IMR-90 (cell line): ENCODE measurements around the gene PSMA6. TPM values are rescaled to one million over a fixed set of nuclear protein-coding genes. Genes with fewer than 3 reads are reported as not detected.

ENCODE experiments used
- ATAC-seq: fragments of 200-7000 bp; cut with Tn5 transposase; 2 replicates; pipeline ENCODE4 v1.9.1; 2020; ENCODE audit warnings: low read depth, mild to moderate bottlenecking, moderate library complexity
- BruUV-seq: library from RNA; stranded (reverse); fragments of 400-500 nt; replicated peaks from 2 replicates; lab custom pipeline; 2021; lab: Mats Ljungman, UMichigan
- CTCF ChIA-PET: fragments of 300-600 bp; formaldehyde crosslinking; extraction: SDS; loops from one replicate; lab custom pipeline; 2021; ENCODE audit warnings: antibody characterized with exemption; lab: Yijun Ruan, JAX
- POLR2A ChIA-PET: fragments of 300-600 bp; sonication (Branson Sonifier 250); formaldehyde crosslinking; loops from one replicate; lab custom pipeline; 2022; ENCODE audit warnings: antibody characterized with exemption; ENCODE audit not compliant: unreplicated experiment; lab: Charles Lee
- DNase-seq: peaks from one replicate; pipeline ENCODE4 v3.0.0; 2013
- H2AFZ ChIP-seq: replicated peaks from 2 replicates; pipeline ENCODE3; 2013; ENCODE audit warnings: low read length, mild to moderate bottlenecking; ENCODE audit not compliant: poor library complexity
- H2AK5ac ChIP-seq: 2 replicates; pipeline ENCODE4 v1.6.1; 2013; ENCODE audit warnings: low read depth, low read length, inconsistent platforms
- H2AK9ac ChIP-seq: replicated peaks from 2 replicates; pipeline ENCODE3; 2013; ENCODE audit warnings: mild to moderate bottlenecking, low read depth, low read length, moderate library complexity; ENCODE audit not compliant: poor library complexity
- H2BK120ac ChIP-seq: 2 replicates; pipeline ENCODE4 v1.6.1; 2013; ENCODE audit warnings: low read depth, low read length, inconsistent platforms
- H2BK15ac ChIP-seq: 3 replicates; pipeline ENCODE4 v1.6.1; 2013; ENCODE audit warnings: low read depth, low read length, inconsistent platforms
- H2BK20ac ChIP-seq: 2 replicates; pipeline ENCODE4 v1.6.1; 2013; ENCODE audit warnings: low read depth, mild to moderate bottlenecking, inconsistent platforms, low read length, moderate library complexity
- H2BK5ac ChIP-seq: 2 replicates; pipeline ENCODE4 v1.6.1; 2013; ENCODE audit warnings: mild to moderate bottlenecking, low read depth, low read length, inconsistent platforms; ENCODE audit not compliant: poor library complexity, severe bottlenecking
- H3K14ac ChIP-seq: replicated peaks from 2 replicates; pipeline ENCODE4 v1.6.1; 2013; ENCODE audit warnings: low read depth, low read length, inconsistent platforms
- H3K18ac ChIP-seq: 2 replicates; pipeline ENCODE4 v1.6.1; 2013; ENCODE audit warnings: low read depth, low read length, control low read depth
- H3K23ac ChIP-seq: 2 replicates; pipeline ENCODE4 v1.6.1; 2013; ENCODE audit warnings: low read depth, low read length, inconsistent platforms
- H3K27ac ChIP-seq: 2 replicates; pipeline ENCODE4 v1.5.1; 2013; ENCODE audit warnings: mild to moderate bottlenecking, control low read depth, low read length; ENCODE audit not compliant: insufficient read depth
- H3K27me3 ChIP-seq: 2 replicates; pipeline ENCODE4 v1.6.1; 2013; ENCODE audit warnings: low read length; ENCODE audit not compliant: control insufficient read depth, insufficient read depth
- H3K36me3 ChIP-seq: 2 replicates; pipeline ENCODE4 v1.6.1; 2013; ENCODE audit warnings: low read length, mixed read lengths; ENCODE audit not compliant: control insufficient read depth, insufficient read depth
- H3K4ac ChIP-seq: 2 replicates; pipeline ENCODE4 v1.6.1; 2013; ENCODE audit warnings: low read depth, low read length, inconsistent platforms
- H3K4me1 ChIP-seq: 2 replicates; pipeline ENCODE4 v1.6.1; 2013; ENCODE audit warnings: low read length, mixed read lengths; ENCODE audit not compliant: control insufficient read depth, insufficient read depth
- H3K4me2 ChIP-seq: 2 replicates; pipeline ENCODE4 v1.6.1; 2013; ENCODE audit warnings: low read depth, mild to moderate bottlenecking, control low read depth, low read length, moderate library complexity
- H3K4me3 ChIP-seq: 2 replicates; pipeline ENCODE4 v1.5.1; 2013; ENCODE audit warnings: low read depth, mild to moderate bottlenecking, control low read depth, low read length, moderate library complexity; ENCODE audit not compliant: insufficient read depth
- H3K56ac ChIP-seq: 2 replicates; pipeline ENCODE4 v1.6.1; 2013; ENCODE audit warnings: low read length, inconsistent platforms; ENCODE audit not compliant: insufficient read depth; ENCODE audit errors: extremely low read depth
- H3K79me1 ChIP-seq, 2 experiments: 2 replicates each; pipeline ENCODE4 v1.6.1; 2013; ENCODE audit warnings: low read length in 2 of 2, inconsistent platforms in 1 of 2, low read depth in 1 of 2
- H3K9ac ChIP-seq: 2 replicates; pipeline ENCODE4 v1.6.1; 2013; ENCODE audit warnings: low read depth, low read length, control low read depth
- H3K9me1 ChIP-seq: 2 replicates; pipeline ENCODE4 v1.6.1; 2013; ENCODE audit warnings: low read length, inconsistent platforms; ENCODE audit not compliant: insufficient read depth
- H3K9me3 ChIP-seq: 2 replicates; pipeline ENCODE4 v1.6.1; 2013; ENCODE audit warnings: low read length; ENCODE audit not compliant: control insufficient read depth, insufficient read depth
- H4K20me1 ChIP-seq: 2 replicates; pipeline ENCODE4 v1.6.1; 2013; ENCODE audit warnings: low read length, inconsistent platforms; ENCODE audit not compliant: insufficient read depth
- H4K5ac ChIP-seq: 2 replicates; pipeline ENCODE4 v1.6.1; 2013; ENCODE audit warnings: mild to moderate bottlenecking, low read depth, low read length, control low read depth
- H4K8ac ChIP-seq, 2 experiments: 2 replicates each; pipeline ENCODE4 v1.6.1; 2013; ENCODE audit warnings: low read depth in 2 of 2, low read length in 2 of 2, control low read depth in 1 of 2, inconsistent platforms in 1 of 2
- H4K91ac ChIP-seq: 2 replicates; pipeline ENCODE4 v1.6.1; 2013; ENCODE audit warnings: low read depth, low read length, inconsistent platforms; ENCODE audit not compliant: insufficient read depth
- BHLHE40 ChIP-seq: fragments of 150-350 bp; IDR thresholded peaks from 2 replicates; pipeline ENCODE4 v1.6.1; 2016; ENCODE audit warnings: mild to moderate bottlenecking, low read depth, low read length
- CEBPB ChIP-seq: IDR thresholded peaks from 2 replicates; pipeline ENCODE4 v1.6.1; 2012; ENCODE audit warnings: low read depth, low read length, improper control_type of control experiment
- CHD1 ChIP-seq: IDR thresholded peaks from 2 replicates; pipeline ENCODE4 v1.6.1; 2012; ENCODE audit warnings: low read depth, low read length, improper control_type of control experiment
- CTCF ChIP-seq: conservative IDR thresholded peaks from 2 replicates; pipeline ENCODE4 v1.5.1; 2012; ENCODE audit warnings: mild to moderate bottlenecking, low read depth, low read length, improper control_type of control experiment
- FOS ChIP-seq: fragments of 150-350 bp; IDR thresholded peaks from 2 replicates; pipeline ENCODE4 v1.6.1; 2016; ENCODE audit warnings: low read depth, low read length
- MAFK ChIP-seq: IDR thresholded peaks from 2 replicates; pipeline ENCODE4 v1.6.1; 2012; ENCODE audit warnings: low read depth, low read length, improper control_type of control experiment
- MAZ ChIP-seq: IDR thresholded peaks from 2 replicates; pipeline ENCODE4 v1.6.1; 2012; ENCODE audit warnings: low read depth, mild to moderate bottlenecking, low read length, improper control_type of control experiment, moderate library complexity, borderline replicate concordance
- MXI1 ChIP-seq: IDR thresholded peaks from 2 replicates; pipeline ENCODE4 v1.6.1; 2012; ENCODE audit warnings: low read depth, mild to moderate bottlenecking, low read length, moderate library complexity, borderline replicate concordance
- NFE2L2 ChIP-seq: fragments of 150-350 bp; IDR thresholded peaks from 2 replicates; pipeline ENCODE4 v1.6.1; 2016; ENCODE audit warnings: low read depth, mild to moderate bottlenecking, low read length
- POLR2A ChIP-seq: IDR thresholded peaks from 2 replicates; pipeline ENCODE4 v1.6.1; 2012; ENCODE audit warnings: mild to moderate bottlenecking, low read depth, low read length
- RAD21 ChIP-seq: IDR thresholded peaks from 2 replicates; pipeline ENCODE4 v1.6.1; 2012; ENCODE audit warnings: low read length, improper control_type of control experiment
- RCOR1 ChIP-seq: IDR thresholded peaks from 2 replicates; pipeline ENCODE4 v1.6.1; 2012; ENCODE audit warnings: mild to moderate bottlenecking, low read length, improper control_type of control experiment; ENCODE audit not compliant: insufficient replicate concordance
- SMC3 ChIP-seq: fragments of 150-350 bp; IDR thresholded peaks from 2 replicates; pipeline ENCODE4 v1.6.1; 2016; ENCODE audit warnings: low read depth, mild to moderate bottlenecking, antibody characterized with exemption, low read length, moderate library complexity
- USF2 ChIP-seq: fragments of 150-350 bp; IDR thresholded peaks from 2 replicates; pipeline ENCODE4 v1.6.1; 2017; ENCODE audit warnings: mild to moderate bottlenecking, antibody characterized with exemption, low read length, low read depth
- WGBS, 2 experiments: methylation state at CpG; one replicate each; pipeline versions ENCODE4 v1.1.5 to v1.1.7; 2013; ENCODE audit warnings: missing lambda C conversion rate in 2 of 2; ENCODE audit not compliant: insufficient read length in 1 of 2; ENCODE audit errors: extremely low coverage in 2 of 2; 5-methylcytosine and 5-hydroxymethylcytosine counted together
- dilution Hi-C: fragments of 300-500 bp; cut with HindIII; formaldehyde crosslinking; loops from one replicate; pipeline ENCODE4 v1.14.3; 2018; ENCODE audit warnings: low sequenced_read_pairs; ENCODE audit not compliant: unreplicated experiment
- in situ Hi-C: fragments of 300-500 bp; cut with MboI; formaldehyde crosslinking; loops from 3 replicates; pipeline ENCODE4 v1.14.3; 2019; ENCODE audit warnings: low sequenced_read_pairs, inconsistent platforms, mixed read lengths
- intact Hi-C: fragments of 100-400 bp; cut with micrococcal nuclease; formaldehyde crosslinking; loops from 2 replicates; pipeline ENCODE4 v1.10.0; 2022
- polyA plus RNA-seq, 3 experiments: library from polyadenylated mRNA; depleted of rRNA; stranded (reverse); fragments of >200 nt; gene quantifications; 2 replicates each; pipeline ENCODE4 v1.2.3, GENCODE V29; 2012; ENCODE audit warnings: low replicate concordance in 1 of 3
- total RNA-seq: library from RNA; depleted of rRNA; stranded (reverse); fragments of >200 nt; gene quantifications from 2 replicates; pipeline ENCODE4 v1.2.3, GENCODE V29; 2012

PSMA6 gene
- total and polyA plus RNA-seq, 2 of the 4 experiments (the other 2 are of a cell fraction), result 184 to 530 TPM

- Histone ChIP-seq H3K18ac (no peak overlapping the region), H3K36me3 (no peaks in the 10 kb centered on the region), H4K91ac (peak overlapping the region; percentile 96; the same call in 1 of the 2 replicates), H2AK5ac (peak overlapping the region; percentile 100), H2AK9ac (peak overlapping the region; percentile 65), H3K27ac (peak overlapping the region; percentile 74; the same call in 1 of the 2 replicates), H3K4me2 (no peak overlapping the region), H3K4ac (peak overlapping the region; percentile 98), H2AFZ (peak overlapping the region; percentile 82), H3K4me1 (peaks cover 38% of the 10 kb centered on the region), H3K56ac (no peak overlapping the region), H3K9me1 (peaks cover 33% of the 10 kb centered on the region), H3K9ac (no peak overlapping the region), H4K5ac (peak overlapping the region; percentile 17; the same call in 1 of the 2 replicates), H4K8ac (peak overlapping the region; percentile 75 to 96; a peak in 2 of 4 replicates), H3K4me3 (no peak overlapping the region), H2BK5ac (peak overlapping the region; percentile 95), H4K20me1 (no peaks in the 10 kb centered on the region), H2BK20ac (peak overlapping the region; percentile 84), H3K9me3 (peaks cover 5% of the 10 kb centered on the region), H3K79me1 (0 out of 4 replicates have a peak, but pooled peaks cover 0 to 4% of the 10 kb centered on the region in 2 experiments), H3K27me3 (no peaks in the 10 kb centered on the region), H2BK15ac (peak overlapping the region; percentile 74; the same call in 2 of the 3 replicates), H3K23ac (peak overlapping the region; percentile 53; the same call in 1 of the 2 replicates), H3K14ac (peak overlapping the region; percentile 97), H2BK120ac (peak overlapping the region; percentile 98)
- dilution Hi-C loops, result no loop called here
- in situ Hi-C loops, result no loop called here
- DNase-seq (no peak), ATAC-seq (no peak)
- no TSS peak for BruUV-seq
- ChIA-PET CTCF (interaction anchor here (1.6 kb wide), 1 partner anchor 38 kb away, joined by 5 read pairs; the partner anchor contains the start of gene NFKBIA), POLR2A (no interaction called here)
- TF ChIP-seq CTCF (no peak), RAD21 (no peak), MAZ (no peak), RCOR1 (no peak), MAFK (no peak), SMC3 (no peak), FOS (no peak), BHLHE40 (no peak), CHD1 (no peak), USF2 (no peak), CEBPB (no peak), MXI1 (no peak), POLR2A (no peak), NFE2L2 (no peak)
- intact Hi-C loops, result no loop called here
- 97% methylated on average over 5 of the region's 8 CpGs; no CpG with 5 or more reads in 1 of the 2 experiments for WGBS, 2 experiments
Measured at GRCh38 chr14:35366521-35366976, 74.4 kb downstream of the PSMA6 start.
